Limb (tissue), 2 donors: ENCODE results near the gene CEP162.
A peak's percentile ranks its signal among the peaks of the same experiment; 100 is the strongest.
"Not testable (repeated sequence)": the region's sequence is repeated elsewhere in the genome, so short reads cannot be mapped to it uniquely, and the experiment has no call there.

Source experiments
- DNase-seq, 2 donors: peaks; one replicate each; pipeline ENCODE4 v3.0.0-alpha.2; 2016; ENCODE audit errors: extremely low spot score in 2 of 2

The CEP162 gene

DNA sequence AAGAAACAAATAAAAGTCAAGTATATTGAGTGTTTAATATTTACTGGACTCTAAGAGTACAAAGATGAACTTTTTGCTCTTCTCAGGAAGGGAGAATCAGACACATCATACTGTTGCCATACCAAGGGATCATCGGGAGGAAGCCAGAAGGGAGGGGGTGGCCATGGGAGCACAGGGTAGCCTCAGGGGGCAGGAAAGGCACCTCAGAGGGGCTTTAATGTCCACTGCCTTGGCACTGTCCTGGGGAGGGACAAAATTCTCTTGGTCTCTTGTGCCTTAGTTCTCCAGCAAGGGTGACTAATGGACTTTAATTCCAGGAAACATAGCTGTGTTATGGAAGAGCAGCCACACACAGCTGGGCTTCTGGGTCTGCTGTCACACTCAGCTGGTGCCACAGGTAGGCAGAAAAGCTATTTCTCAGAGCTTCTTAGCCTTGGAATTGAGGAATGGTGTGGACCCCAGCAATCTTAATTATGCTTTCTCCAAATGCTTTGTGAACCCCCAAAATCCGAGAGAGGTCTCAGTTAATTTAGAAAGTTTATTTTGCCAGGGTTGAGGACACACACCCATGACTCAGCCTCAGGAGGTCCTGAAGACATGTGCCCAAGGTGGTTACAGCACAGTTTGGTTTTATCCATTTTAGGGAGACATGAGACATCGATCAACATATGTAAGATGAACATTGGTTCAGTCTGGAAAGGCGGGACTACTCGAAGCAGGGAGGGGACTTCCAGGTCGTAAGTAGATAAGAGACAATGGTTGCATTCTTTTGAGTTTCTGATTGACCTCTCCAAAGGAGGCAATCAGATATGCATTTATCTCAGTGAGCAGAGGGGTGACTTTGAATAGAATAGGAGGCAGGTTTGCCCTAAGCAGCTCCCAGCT lies 140.7 kb downstream of the CEP162 start:
- DNase-seq: no peak

DNA sequence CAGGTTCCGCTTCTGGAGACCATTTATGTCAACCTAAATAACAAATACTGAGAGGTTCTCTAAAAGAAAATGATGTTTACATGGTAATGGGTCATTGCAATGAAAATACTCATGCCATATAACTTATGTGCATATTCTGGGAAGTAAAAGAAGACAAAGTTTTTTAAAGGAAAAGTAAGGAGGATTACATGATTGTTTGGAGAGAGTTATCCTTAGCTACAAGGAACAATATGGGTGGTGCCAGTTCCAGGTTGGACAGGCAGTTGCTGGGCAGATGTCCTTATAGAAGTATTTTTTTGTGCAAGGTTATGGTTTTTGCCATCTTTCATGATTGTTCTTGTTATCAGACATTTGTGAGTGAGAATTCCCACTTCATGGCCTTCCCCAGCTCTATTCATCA lies 141.4 kb downstream of the CEP162 start:
- no peak for DNase-seq

DNA sequence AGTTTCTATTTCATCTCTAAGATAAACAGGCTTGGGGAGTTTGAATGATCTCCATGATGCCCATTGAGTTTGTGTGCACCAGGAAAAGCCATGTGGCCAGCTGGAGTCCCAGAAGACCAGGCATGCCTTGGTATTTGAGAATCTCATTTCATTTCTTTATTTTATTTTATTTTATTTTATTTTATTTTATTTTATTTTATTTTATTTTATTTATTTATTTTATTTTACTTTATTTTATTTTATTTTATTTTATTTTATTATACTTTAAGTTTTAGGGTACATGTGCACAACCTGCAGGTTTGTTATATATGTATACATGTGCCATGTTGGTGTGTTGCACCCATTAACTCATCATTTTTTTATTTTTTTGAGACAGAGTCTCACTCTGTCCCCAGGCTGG lies 142.7 kb downstream of the CEP162 start:
- not testable (repeated sequence) for DNase-seq

DNA sequence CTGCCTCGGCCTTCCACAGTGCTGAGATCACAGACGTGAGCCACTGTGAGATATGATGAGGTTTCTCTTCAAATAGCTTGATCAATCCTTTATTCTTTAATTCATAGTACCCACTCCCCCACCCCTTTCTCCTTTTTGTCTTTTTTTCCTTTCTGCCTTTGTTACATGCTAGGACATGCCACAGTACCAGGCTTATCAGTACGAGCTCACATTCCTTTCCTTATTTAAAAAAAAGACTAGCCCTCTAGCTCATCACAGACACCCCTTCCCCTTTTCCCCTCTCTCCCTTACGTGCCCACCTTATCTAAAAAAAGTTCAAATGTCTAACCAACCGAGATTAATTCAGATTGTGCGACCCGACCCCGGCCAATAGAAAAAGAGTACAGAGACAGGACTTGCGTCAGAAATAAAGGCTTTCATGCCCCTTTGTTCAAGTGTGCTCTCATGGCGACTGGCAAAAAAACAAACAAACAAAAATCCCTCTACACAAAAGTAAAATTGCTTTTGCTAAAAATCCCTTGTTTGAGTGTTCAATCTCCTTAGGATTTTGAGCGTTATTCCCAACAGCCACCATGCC lies 144.7 kb downstream of the CEP162 start:
- DNase-seq: no peak

DNA sequence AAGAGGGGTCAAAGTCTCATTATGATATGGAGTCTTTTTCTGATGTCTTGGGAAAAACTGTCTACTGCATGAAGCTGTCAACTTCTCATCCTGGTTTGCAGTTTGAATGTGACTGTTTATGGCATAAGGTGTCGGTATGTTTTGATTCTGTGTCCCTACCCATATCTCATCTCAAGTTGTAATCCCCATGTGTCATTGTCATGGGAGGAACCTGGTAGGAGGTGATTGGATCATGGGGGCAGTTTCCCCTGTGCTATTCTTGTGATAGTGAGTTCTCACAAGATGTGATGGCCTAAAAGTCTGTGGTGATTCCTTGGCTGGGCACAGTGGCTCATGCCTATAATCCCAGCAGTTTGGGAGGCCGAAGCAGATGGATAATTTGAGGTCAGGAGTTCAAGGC lies 146.2 kb downstream of the CEP162 start:
- DNase-seq: no peak

DNA sequence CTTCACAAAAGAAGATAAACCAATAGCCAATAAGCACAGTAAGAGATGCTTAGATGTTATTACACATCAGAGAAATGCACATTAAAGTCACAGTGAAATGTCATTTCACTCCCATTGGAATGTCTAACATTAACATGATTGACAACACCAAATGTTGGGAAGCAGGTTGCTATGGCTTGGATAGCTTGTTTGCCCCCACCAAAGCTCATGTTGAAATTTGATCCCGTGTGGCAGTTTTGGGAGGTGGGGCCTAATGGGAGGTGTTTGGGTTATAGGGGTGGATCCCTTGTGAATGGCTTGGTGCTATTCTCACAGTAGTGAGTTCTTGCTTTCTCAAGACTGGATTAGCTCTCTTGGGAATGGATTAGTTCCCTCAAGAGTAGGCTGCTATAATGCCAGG lies 149.1 kb downstream of the CEP162 start:
- no peak for DNase-seq

DNA sequence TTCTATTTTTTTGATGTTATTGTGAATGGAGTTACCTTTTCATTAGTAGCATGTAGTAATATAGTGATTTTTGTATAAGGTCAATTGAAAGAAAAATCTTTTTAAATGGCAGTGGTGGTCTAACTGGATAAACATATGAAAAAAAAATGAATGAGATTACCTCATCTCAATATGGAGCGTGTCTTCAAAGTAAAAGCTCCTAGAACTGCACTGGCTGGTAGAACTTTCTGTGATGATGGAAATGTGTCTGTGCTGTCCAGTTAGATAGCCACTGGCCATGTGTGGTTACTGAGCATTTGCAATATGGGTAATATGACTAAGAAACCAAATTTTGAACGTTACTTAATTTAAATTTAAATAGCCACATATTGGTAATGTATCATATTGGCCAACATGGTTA lies 149.8 kb downstream of the CEP162 start:
- DNase-seq: no peak

DNA sequence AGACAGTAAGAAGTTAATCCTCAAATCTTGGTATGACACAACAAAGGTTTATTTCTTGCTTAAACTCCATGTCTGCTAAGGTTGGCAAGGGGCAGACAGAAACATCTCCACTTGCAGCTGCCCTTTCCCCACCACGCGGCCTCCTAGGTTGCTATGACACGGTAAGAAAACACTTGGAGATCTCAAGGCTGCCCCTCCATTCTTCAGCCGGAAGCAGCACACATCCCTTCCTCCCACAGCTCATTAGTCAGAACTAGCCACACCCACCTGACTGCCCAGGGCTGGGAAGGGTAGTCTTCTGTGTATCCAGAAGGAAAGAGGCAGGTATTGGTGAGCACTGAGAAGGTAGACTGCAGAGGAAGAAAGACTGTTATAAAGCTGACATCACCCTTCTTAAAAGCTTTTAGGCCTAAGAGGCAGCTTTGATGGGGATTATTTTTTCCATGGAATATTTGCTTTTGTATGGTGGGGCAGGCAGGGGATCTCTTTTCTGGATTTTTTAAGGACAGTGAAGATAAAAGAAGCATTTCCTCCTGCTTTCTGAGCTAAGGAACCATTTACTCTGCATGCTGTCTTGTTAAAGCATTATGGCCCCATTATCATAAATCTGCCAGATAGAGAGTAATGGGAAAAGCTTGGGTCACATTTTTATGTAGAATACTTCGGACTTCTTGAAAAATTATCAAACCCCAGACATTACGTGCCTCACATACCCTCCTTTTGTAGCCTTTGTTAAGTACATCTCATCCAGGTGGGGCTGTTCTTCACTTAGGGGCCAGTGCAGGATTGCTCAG lies 152.3 kb downstream of the CEP162 start:
- DNase-seq: peak; percentile 30 to 45
